Coronary artery (tissue), 2 donors: ENCODE measurements around the gene BCL6B.

Experiments
- DNase-seq: peaks from one replicate; pipeline ENCODE4 v3.0.0-alpha.2; 2017; ENCODE audit warnings: low spot score
- H3K27ac ChIP-seq, 2 donors: fragments of 200-600 bp; sonication (generic); one replicate each; pipeline ENCODE4 v1.5.1; 2016 to 2019
- H3K4me3 ChIP-seq: fragments of 200-600 bp; sonication (generic); 2 replicates; pipeline ENCODE4 v1.5.1; 2016; ENCODE audit warnings: mild to moderate bottlenecking, moderate library complexity
- TF ChIP-seq, protein P1 (sequence below): fragments of 200-600 bp; sonication (generic); IDR thresholded peaks from one replicate; pipeline ENCODE4 v1.5.1; 2019; ENCODE audit warnings: antibody characterized with exemption

BCL6B gene

DNA sequence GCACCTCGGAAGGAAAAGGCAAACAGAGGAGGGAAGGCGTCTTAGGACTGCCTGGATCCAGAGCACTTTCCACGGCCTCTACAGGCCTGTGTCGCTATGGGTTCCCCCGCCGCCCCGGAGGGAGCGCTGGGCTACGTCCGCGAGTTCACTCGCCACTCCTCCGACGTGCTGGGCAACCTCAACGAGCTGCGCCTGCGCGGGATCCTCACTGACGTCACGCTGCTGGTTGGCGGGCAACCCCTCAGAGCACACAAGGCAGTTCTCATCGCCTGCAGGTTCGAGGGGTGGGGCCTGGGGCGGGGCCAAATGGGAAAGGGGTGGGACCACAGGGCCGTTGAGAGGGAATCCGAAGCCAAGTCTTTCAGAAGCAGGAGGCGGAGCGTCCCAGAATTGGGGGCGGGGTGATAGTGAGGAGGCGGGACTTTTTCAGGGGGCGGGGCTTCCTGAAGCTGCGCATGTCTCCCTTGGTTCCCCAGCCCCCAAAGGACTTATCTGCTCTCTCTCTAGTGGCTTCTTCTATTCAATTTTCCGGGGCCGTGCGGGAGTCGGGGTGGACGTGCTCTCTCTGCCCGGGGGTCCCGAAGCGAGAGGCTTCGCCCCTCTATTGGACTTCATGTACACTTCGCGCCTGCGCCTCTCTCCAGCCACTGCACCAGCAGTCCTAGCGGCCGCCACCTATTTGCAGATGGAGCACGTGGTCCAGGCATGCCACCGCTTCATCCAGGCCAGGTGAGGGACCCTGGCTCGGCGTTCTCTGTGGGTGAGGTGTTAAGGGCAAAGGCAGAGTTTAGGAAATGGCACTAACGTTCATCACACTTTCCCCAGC lies 939 bp downstream of the BCL6B start:
- TF ChIP-seq, protein P1, sequence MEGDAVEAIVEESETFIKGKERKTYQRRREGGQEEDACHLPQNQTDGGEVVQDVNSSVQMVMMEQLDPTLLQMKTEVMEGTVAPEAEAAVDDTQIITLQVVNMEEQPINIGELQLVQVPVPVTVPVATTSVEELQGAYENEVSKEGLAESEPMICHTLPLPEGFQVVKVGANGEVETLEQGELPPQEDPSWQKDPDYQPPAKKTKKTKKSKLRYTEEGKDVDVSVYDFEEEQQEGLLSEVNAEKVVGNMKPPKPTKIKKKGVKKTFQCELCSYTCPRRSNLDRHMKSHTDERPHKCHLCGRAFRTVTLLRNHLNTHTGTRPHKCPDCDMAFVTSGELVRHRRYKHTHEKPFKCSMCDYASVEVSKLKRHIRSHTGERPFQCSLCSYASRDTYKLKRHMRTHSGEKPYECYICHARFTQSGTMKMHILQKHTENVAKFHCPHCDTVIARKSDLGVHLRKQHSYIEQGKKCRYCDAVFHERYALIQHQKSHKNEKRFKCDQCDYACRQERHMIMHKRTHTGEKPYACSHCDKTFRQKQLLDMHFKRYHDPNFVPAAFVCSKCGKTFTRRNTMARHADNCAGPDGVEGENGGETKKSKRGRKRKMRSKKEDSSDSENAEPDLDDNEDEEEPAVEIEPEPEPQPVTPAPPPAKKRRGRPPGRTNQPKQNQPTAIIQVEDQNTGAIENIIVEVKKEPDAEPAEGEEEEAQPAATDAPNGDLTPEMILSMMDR: no peak
- H3K4me3 ChIP-seq: peak overlapping the region; percentile 51
- DNase-seq: peak; percentile 96
- H3K27ac ChIP-seq: peak overlapping the region; percentile 21 to 85

DNA sequence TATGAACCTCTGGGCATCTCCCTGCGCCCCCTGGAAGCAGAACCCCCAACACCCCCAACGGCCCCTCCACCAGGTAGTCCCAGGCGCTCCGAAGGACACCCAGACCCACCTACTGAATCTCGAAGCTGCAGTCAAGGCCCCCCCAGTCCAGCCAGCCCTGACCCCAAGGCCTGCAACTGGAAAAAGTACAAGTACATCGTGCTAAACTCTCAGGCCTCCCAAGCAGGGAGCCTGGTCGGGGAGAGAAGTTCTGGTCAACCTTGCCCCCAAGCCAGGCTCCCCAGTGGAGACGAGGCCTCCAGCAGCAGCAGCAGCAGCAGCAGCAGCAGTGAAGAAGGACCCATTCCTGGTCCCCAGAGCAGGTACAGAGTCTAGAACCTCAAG lies 1.5 kb downstream of the BCL6B start:
- Histone ChIP-seq H3K27ac (peak overlapping the region in 1 of 2 donors; percentile 47), H3K4me3 (peak overlapping the region; percentile 23)
- TF ChIP-seq, protein P1: no peak
- DNase-seq: no peak

DNA sequence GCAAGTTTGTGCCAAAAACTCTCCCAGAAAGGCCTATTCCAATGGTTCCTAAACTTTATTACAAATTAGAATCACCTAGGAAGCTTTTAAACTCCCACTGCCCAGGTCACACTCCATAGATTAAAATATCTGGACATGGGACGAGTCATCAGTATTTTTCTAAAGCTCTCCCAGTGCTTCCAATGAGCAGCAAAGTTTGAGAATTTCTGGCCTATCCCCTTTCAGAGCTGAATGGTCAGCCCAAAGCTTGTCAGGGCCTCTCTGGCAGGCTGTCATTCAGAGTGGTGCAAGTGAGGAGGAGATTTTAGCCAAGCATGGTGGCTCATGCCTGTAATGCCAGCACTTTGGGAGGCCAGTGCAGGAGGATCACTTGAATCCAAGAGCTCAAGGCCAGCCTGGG lies 2.4 kb downstream of the BCL6B start:
- TF ChIP-seq, protein P1: no peak
- Histone ChIP-seq H3K4me3 (no peak overlapping the region), H3K27ac (no peak overlapping the region)
- DNase-seq: no peak

DNA sequence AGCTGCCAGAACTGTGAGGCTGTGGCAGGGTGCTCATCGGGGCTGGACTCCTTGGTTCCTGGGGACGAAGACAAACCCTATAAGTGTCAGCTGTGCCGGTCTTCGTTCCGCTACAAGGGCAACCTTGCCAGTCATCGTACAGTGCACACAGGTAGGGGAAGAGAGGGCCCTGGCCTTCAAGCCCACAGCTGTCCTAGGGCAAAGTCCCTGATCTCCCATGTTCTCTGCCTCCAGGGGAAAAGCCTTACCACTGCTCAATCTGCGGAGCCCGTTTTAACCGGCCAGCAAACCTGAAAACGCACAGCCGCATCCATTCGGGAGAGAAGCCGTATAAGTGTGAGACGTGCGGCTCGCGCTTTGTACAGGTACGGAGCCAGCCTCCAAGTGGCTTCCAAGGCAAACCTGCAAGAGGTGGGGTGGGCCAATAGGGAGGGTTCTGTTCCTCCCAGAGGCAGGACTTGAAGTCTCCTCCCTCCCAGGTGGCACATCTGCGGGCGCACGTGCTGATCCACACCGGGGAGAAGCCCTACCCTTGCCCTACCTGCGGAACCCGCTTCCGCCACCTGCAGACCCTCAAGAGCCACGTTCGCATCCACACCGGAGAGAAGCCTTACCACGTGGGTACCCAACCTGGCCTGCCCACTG lies 3.7 kb downstream of the BCL6B start:
- H3K4me3 ChIP-seq: no peak overlapping the region
- peak overlapping the region in 1 of 2 donors; percentile 36 for H3K27ac ChIP-seq
- TF ChIP-seq, protein P1: no peak
- no peak for DNase-seq

DNA sequence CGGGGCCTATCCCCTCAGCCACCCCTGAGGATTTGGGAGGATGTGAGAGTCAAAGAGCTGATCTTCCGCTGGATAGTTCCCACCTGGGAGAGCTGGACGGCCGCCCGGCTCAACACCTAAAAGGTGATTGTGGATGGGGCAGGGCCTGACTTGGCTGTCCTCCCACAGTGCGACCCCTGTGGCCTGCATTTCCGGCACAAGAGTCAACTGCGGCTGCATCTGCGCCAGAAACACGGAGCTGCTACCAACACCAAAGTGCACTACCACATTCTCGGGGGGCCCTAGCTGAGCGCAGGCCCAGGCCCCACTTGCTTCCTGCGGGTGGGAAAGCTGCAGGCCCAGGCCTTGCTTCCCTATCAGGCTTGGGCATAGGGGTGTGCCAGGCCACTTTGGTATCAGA lies 4.5 kb downstream of the BCL6B start:
- DNase-seq: no peak
- Histone ChIP-seq H3K4me3 (no peak overlapping the region), H3K27ac (peak overlapping the region in 1 of 2 donors; percentile 36)
- TF ChIP-seq, protein P1: no peak

DNA sequence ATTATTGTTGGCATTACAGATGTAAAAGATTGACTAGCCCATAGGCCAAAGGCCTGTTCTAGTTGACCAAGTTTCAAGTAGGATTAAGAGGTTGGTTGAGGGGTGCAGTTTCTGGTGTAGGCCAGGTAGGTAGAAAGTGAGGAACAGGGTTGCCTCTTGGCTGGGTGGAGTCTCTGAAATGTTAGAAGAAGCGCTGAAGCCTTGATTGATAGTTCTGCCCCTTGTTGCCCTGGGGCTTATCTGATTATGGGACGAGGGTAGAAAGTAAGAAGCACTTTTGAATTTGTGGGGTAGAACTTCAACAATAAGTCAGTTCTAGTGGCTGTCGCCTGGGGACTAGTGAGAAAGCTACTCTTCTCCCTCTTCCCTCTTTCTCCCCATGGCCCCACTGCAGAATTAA lies 6.2 kb downstream of the BCL6B start:
- no peak overlapping the region for H3K4me3 ChIP-seq
- DNase-seq: no peak
- TF ChIP-seq, protein P1: no peak
- peak overlapping the region in 1 of 2 donors; percentile 41 for H3K27ac ChIP-seq

DNA sequence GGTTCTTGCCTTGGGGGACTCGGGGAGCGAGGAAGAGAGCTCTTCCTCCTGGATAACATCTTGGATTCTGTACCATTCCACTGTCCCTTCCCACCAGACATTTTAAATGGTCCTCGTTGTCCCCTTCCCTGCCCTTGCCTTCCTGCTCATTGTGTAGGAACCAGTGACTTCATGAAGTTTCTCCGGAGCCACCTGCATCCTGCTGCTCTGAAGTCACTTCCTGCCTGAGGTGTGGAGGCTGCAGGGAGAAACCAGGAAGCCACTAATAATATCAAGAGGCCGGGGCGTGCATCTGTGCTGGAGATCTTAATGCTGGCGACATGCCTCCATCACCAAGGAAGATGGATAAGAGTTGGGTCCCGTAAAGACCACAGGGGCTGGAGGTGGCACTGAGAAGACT lies 6.8 kb downstream of the BCL6B start:
- H3K27ac ChIP-seq: peak overlapping the region in 1 of 2 donors; percentile 41
- no peak for DNase-seq
- no peak overlapping the region for H3K4me3 ChIP-seq
- TF ChIP-seq, protein P1: no peak
